Progenitor cell of endocrine pancreas (in vitro differentiated cells): ENCODE measurements around the gene NKAIN2. TPM values are rescaled to one million over a fixed set of nuclear protein-coding genes. Genes with fewer than 3 reads are reported as not detected.

ENCODE experiments used
- DNase-seq: peaks from one replicate; pipeline ENCODE4 v3.0.0; 2021; ENCODE audit warnings: low spot score; ENCODE audit not compliant: unreplicated experiment
- H3K27ac Mint-ChIP-seq: 2 replicates; pipeline ENCODE4 v1.8.0; 2021; ENCODE audit warnings: mild to moderate bottlenecking, moderate library complexity, mixed read lengths
- H3K27me3 Mint-ChIP-seq: 2 replicates; pipeline ENCODE4 v1.8.0; 2021; ENCODE audit warnings: mixed read lengths
- H3K36me3 Mint-ChIP-seq: 2 replicates; pipeline ENCODE4 v1.8.0; 2022; ENCODE audit warnings: mixed read lengths; ENCODE audit not compliant: insufficient read depth
- H3K4me1 Mint-ChIP-seq: 2 replicates; pipeline ENCODE4 v1.8.0; 2021; ENCODE audit warnings: low read depth, mixed read lengths
- H3K4me3 Mint-ChIP-seq: 2 replicates; pipeline ENCODE4 v1.8.0; 2021; ENCODE audit warnings: low read depth, mild to moderate bottlenecking, moderate library complexity, mixed read lengths
- H3K9me3 Mint-ChIP-seq: 2 replicates; pipeline ENCODE4 v1.8.0; 2021; ENCODE audit warnings: low read depth, mixed read lengths
- total RNA-seq: library from RNA; stranded (reverse); gene quantifications from 2 replicates; pipeline ENCODE4 v1.2.1, GENCODE V29; 2021
- TF ChIP-seq, protein P1 (sequence below): fragments of 200-600 bp; sonication (generic); IDR thresholded peaks from one replicate; pipeline ENCODE4 v1.5.0; 2021; ENCODE audit warnings: antibody characterized with exemption, mild to moderate bottlenecking; ENCODE audit not compliant: unreplicated experiment

NKAIN2 gene
- total RNA-seq, 1 donor from 2014 or later: 2.5 TPM

DNA sequence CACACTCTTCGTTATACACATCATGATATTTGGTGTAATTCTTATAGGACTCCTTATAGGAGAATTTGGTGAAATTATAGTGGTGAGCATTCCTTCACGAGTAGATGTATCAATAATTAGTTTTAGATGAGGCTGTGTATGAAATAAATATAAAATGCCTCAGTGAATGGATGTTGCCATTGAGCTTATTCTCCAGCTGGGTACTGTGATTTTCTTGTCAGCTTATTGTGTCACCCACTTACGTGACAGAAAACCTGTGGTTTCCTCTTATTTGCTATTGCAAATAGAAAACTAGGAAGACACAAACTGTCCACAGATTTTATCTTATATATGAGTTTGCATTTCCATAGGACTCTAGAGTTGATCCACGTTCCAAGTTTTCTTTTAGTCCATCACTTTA is 718.7 kb downstream of the NKAIN2 start:
- no peak for DNase-seq
- no peak overlapping the region for H3K27ac Mint-ChIP-seq
- H3K4me1 Mint-ChIP-seq: peaks cover 2% of the 10 kb centered on the region
- H3K9me3 Mint-ChIP-seq: no peaks in the 10 kb centered on the region
- no peaks in the 10 kb centered on the region for H3K27me3 Mint-ChIP-seq
- H3K4me3 Mint-ChIP-seq: no peak overlapping the region
- H3K36me3 Mint-ChIP-seq: no peaks in the 10 kb centered on the region
- TF ChIP-seq, protein P1, sequence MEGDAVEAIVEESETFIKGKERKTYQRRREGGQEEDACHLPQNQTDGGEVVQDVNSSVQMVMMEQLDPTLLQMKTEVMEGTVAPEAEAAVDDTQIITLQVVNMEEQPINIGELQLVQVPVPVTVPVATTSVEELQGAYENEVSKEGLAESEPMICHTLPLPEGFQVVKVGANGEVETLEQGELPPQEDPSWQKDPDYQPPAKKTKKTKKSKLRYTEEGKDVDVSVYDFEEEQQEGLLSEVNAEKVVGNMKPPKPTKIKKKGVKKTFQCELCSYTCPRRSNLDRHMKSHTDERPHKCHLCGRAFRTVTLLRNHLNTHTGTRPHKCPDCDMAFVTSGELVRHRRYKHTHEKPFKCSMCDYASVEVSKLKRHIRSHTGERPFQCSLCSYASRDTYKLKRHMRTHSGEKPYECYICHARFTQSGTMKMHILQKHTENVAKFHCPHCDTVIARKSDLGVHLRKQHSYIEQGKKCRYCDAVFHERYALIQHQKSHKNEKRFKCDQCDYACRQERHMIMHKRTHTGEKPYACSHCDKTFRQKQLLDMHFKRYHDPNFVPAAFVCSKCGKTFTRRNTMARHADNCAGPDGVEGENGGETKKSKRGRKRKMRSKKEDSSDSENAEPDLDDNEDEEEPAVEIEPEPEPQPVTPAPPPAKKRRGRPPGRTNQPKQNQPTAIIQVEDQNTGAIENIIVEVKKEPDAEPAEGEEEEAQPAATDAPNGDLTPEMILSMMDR: no peak

DNA sequence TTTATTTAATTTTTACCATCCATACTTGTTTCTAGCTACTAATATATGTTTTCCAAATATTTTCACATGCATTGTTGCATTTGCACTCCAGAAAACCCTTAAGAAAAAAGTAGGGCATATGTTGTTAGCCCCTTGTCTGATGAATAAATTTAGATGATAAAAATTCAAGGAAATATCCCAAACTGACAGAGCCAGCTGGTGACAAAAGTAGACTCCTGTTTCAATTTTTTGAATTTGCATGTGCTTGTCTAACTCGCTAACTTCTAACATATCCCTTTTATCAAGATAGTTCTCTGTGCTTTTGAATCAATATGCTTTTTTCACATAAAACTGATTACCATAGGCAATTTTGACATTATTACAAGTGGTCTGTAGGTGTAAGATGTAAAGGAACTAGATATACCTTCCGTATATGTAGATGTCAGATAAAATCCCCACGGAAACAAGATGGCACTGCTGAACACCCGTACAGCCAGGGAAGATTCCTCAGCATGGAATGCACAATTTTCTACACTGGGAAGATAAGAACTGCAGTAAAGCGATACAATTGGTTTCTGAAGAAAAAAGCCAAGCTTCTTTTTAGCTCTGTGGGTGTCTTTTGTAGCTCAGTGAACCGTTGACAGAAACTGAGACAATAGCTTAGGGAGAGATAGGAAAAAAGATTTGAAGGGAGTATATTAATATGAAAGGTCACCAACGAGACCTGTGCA is 721.0 kb downstream of the NKAIN2 start:
- H3K27ac Mint-ChIP-seq: no peak overlapping the region
- H3K4me3 Mint-ChIP-seq: no peak overlapping the region
- H3K27me3 Mint-ChIP-seq: no peaks in the 10 kb centered on the region
- TF ChIP-seq, protein P1: no peak
- no peaks in the 10 kb centered on the region for H3K36me3 Mint-ChIP-seq
- no peak for DNase-seq
- H3K9me3 Mint-ChIP-seq: no peaks in the 10 kb centered on the region
- H3K4me1 Mint-ChIP-seq: peaks cover 2% of the 10 kb centered on the region

DNA sequence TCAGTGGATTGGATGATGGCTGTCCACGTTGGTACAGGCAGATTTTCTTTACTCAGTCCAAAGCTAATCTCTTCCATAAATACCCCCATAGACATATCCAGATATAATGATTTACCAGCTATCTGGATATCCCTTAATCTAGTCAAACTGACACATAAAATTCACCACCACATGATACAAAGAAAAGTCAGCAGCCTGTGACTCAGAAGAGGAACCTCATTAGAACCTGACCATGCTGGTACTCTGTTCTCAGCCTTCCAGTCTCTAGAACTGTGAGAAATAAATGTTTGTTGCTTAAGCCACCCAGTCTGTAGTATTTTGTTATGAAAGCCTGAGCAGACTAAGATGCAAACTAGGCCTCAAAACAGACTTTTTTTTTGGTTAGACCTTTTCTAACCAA is 727.3 kb downstream of the NKAIN2 start:
- Mint-ChIP-seq H3K27me3 (no peaks in the 10 kb centered on the region), H3K9me3 (no peaks in the 10 kb centered on the region), H3K4me1 (peaks cover 3% of the 10 kb centered on the region), H3K36me3 (no peaks in the 10 kb centered on the region), H3K4me3 (no peak overlapping the region), H3K27ac (no peak overlapping the region)
- TF ChIP-seq, protein P1: no peak
- no peak for DNase-seq

DNA sequence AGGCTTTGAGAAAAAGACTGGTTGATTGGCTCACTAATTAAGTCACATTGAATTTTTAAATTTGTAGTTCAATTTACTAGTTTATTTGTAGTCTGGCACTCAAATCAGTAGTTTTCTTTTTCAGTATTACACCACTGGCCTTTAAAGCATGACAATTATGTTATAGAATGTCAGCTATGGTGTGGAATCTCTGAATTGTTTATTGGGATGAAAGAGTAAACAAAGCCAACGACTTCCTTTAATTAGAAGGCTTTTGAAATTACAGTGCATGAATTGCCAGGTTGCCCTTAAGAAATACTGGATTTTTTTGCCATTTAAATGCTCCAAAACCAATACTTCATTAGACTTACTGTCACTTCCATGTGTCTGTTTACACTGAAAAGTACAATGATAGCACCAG is 731.6 kb downstream of the NKAIN2 start:
- DNase-seq: no peak
- Mint-ChIP-seq H3K36me3 (no peaks in the 10 kb centered on the region), H3K4me1 (peaks cover 8% of the 10 kb centered on the region), H3K27ac (no peak overlapping the region), H3K9me3 (no peaks in the 10 kb centered on the region), H3K4me3 (no peak overlapping the region), H3K27me3 (no peaks in the 10 kb centered on the region)
- TF ChIP-seq, protein P1: no peak

DNA sequence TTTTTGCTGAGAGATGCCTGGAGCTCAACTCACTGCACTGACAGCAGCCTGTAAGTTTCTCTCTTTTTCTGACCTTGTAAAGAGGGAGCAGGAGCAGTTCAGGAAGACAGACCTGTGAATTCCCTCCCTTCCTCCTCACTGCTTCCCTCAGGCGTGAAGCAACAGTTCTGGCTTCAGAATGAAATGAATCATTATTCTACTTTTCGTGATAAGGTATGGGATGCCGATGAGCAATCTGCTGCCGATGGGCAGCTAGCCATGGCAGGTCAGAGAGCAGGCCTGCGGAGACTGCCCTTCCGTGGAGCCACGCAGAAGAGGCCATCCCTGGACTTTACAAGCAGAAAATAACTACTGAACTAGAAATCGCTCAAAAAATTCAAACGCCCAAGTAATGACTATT is 732.1 kb downstream of the NKAIN2 start:
- TF ChIP-seq, protein P1: no peak
- no peaks in the 10 kb centered on the region for H3K27me3 Mint-ChIP-seq
- H3K36me3 Mint-ChIP-seq: no peaks in the 10 kb centered on the region
- peaks cover 8% of the 10 kb centered on the region for H3K4me1 Mint-ChIP-seq
- no peak overlapping the region for H3K4me3 Mint-ChIP-seq
- DNase-seq: no peak
- no peak overlapping the region for H3K27ac Mint-ChIP-seq
- H3K9me3 Mint-ChIP-seq: no peaks in the 10 kb centered on the region
